Fibroblast of mammary gland (primary cell): Measurements from ENCODE around the gene TUBA8.
"Not testable (repeated sequence)": the region's sequence is repeated elsewhere in the genome, so short reads cannot be mapped to it uniquely, and the experiment has no call there.

Experiments
- DNase-seq: peaks from one replicate; pipeline ENCODE4 v3.0.0-alpha.2; 2010; ENCODE audit warnings: low read depth
- H3K4me3 ChIP-seq: 2 replicates; pipeline ENCODE4 v1.5.1; 2011; ENCODE audit warnings: low read depth, mild to moderate bottlenecking, low read length, moderate library complexity; ENCODE audit not compliant: control insufficient read depth
- TF ChIP-seq, protein P1 (sequence below): conservative IDR thresholded peaks from 2 replicates; pipeline ENCODE4 v1.5.1; 2011; ENCODE audit warnings: low read depth, low read length, inconsistent platforms; ENCODE audit not compliant: control insufficient read depth, insufficient read depth

TUBA8 gene

DNA sequence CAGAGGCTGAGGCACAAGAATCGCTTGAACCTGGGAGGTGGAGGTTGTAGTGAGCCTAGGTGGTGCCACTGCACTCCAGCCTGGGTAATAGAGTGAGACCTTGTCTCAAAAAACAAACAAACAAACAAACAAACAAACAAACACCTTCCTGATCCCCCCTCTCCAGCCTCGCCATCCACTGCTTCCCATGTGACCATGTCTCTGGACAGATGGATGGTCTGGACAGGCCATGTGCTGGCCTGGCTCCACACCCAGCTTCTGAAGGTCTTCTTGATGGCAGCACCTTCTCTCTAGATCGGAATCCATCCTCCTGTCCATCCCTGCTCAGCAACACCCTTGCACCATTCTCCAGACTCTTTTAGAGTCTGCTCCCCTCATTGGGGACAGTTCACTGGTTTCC lies 43.5 kb upstream of the TUBA8 start:
- H3K4me3 ChIP-seq = no peak overlapping the region
- DNase-seq = no peak
- TF ChIP-seq, protein P1, sequence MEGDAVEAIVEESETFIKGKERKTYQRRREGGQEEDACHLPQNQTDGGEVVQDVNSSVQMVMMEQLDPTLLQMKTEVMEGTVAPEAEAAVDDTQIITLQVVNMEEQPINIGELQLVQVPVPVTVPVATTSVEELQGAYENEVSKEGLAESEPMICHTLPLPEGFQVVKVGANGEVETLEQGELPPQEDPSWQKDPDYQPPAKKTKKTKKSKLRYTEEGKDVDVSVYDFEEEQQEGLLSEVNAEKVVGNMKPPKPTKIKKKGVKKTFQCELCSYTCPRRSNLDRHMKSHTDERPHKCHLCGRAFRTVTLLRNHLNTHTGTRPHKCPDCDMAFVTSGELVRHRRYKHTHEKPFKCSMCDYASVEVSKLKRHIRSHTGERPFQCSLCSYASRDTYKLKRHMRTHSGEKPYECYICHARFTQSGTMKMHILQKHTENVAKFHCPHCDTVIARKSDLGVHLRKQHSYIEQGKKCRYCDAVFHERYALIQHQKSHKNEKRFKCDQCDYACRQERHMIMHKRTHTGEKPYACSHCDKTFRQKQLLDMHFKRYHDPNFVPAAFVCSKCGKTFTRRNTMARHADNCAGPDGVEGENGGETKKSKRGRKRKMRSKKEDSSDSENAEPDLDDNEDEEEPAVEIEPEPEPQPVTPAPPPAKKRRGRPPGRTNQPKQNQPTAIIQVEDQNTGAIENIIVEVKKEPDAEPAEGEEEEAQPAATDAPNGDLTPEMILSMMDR = no peak

DNA sequence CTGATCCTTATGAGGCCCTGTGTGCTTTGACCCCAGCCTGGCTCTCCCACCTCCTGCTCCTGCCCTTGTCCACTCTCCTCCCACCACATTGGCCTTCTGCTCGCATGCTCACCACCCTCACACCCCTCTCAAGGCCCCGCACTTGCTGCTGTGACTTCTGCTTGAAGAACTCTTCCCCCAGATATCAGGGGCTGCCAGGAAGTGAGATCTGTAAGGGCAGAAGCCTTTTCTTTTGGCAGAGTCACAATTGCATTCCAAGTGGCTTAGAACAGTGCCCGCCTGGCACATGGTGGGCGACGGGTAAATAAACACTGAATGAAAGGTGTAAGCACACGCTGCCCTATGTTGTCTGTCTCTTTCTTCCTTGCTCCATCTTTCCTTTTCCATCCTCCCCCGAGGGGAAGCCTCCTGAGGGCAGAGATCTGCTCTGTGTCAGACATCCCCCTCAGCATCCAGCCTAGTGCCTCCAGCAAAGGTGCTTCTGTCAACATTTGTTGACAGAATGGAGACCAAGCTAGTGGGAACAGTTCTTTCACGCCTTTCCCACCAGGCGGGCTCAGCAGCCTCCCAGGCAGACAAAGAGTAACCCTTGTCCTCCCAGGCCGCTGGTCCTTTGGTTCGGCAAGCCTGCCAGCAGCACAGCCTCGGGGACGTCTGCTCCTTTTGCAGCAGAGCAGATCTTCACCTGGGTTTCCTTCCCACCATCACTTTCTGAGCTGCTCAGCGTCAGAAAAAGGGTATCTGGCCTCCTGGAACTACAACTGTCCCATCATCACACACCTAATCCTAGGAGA lies 42.9 kb upstream of the TUBA8 start:
- H3K4me3 ChIP-seq = no peak overlapping the region
- TF ChIP-seq, protein P1 = no peak
- no peak for DNase-seq

GRCh38 chr22:18068381-18068988 lies 42.1 kb upstream of the TUBA8 start:
- no peak overlapping the region for H3K4me3 ChIP-seq
- TF ChIP-seq, protein P1 = no peak
- no peak for DNase-seq

DNA sequence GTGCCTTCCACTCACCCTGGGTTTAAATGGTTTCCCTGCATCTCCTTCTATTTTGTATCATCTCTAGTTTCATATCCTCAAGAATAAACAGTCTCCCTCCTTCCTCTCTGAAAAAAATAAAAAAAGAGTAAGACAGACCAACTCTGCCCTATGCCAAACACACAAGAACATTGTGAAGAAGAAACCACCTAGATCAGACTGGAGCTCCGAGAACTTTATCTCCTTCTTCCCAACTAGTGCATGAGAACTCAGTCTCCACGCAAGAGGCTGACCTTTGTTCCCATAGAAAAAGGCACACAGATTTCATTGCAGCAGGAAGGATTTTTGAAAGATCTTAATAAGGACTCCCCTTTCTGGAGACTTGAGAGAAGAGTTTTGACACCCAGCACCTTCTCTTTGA lies 41.6 kb upstream of the TUBA8 start:
- DNase-seq = no peak
- TF ChIP-seq, protein P1 = no peak
- no peak overlapping the region for H3K4me3 ChIP-seq

DNA sequence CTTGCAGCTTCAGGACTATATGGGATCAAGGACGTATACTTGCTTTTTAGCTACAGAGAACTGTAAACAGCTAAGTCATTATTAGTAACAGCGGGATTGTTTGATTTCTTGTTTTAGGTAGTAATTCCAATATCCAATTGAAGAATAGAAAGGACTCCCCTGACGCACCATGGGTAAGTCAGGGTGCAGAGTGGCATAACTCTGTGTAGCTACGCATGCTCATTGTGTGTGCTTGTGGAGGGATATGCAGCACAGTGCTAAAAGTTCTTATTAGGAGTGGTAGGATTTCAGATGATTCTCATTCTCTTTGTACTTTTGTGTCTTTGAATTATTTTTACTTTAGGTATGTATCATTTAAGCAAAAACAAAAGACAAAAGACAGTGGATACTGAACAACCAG lies 40.6 kb upstream of the TUBA8 start:
- TF ChIP-seq, protein P1 = no peak
- no peak for DNase-seq
- no peak overlapping the region for H3K4me3 ChIP-seq

DNA sequence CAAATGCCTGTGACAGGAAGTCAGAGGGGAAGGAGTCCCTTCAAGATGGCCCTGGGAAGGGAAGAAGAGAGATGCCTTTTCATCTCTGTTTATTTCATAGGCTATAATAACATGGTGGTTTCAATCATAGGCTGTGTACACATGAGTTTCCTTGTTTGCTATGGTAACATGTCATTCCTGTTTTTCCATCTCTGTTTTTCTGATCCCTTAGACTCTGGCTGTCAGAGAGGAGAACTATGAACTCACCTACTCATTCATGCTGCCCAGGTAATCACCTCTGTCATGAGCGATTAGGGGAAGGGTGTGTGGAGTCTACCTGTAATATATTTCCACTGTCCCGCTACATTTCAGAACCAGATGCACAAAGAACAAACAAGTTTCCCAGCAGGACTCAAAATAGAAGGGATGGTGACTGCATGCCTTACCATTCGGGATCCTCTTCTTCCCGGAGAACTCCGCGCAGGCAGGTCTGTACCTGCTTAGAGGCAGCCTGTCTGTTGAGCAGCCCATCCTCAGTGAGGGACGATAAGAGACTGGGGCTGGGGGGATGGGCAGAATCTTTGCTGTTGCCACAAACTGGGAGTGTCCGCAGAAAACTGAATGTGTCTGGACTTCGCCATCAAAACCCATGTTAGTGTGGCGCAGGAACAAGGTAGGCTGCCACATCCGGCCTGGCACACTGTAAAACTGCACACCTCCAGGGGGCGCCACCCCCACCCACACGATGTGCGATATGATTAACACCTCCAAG lies 39.9 kb upstream of the TUBA8 start:
- TF ChIP-seq, protein P1 = no peak
- H3K4me3 ChIP-seq = no peak overlapping the region
- no peak for DNase-seq

- DNase-seq, H3K4me3 ChIP-seq: not testable (repeated sequence)
Observed at GRCh38 chr22:18071307-18071967, 39.2 kb upstream of the TUBA8 start.
